K562 (cell line): ENCODE data around the gene COX15. TPM values are rescaled to one million over a fixed set of nuclear protein-coding genes. Genes with fewer than 3 reads are reported as not detected.

ENCODE experiments used
- ATAC-seq: fragments of 200-7000 bp; cut with Tn5 transposase; 3 replicates; pipeline ENCODE4 v1.9.1; 2020; ENCODE audit warnings: moderate library complexity
- BruUV-seq: library from RNA; stranded (reverse); fragments of 400-500 nt; replicated peaks from 2 replicates; lab custom pipeline; 2021; lab: Mats Ljungman, UMichigan
- CTCF ChIA-PET: fragments of 300-600 bp; formaldehyde crosslinking; extraction: SDS; loops from one replicate; lab custom pipeline; 2021; ENCODE audit warnings: low intra/inter-chr PET ratio; lab: Yijun Ruan, JAX
- POLR2A ChIA-PET: fragments of 300-600, 350-650 bp; sonication (Branson Sonifier 250); formaldehyde crosslinking; extraction: SDS; loops from one replicate; lab custom pipeline; 2021; ENCODE audit warnings: antibody characterized with exemption, inconsistent platforms; lab: Yijun Ruan, JAX
- DNase-seq, 4 experiments: peaks; one replicate each; pipeline versions ENCODE4 v3.0.0 to v3.0.0-alpha.2; 2011 to 2018; ENCODE audit warnings: low spot score in 3 of 4, mixed read lengths in 3 of 4; ENCODE audit errors: extremely low read depth in 1 of 4
- FAIRE-seq: peaks from 2 replicates; lab custom pipeline; 2011; peaks lifted over from hg19 to GRCh38; lab: Jason Lieb, UNC
- H2AFZ ChIP-seq: 2 replicates; pipeline ENCODE4 v1.6.0; 2011; ENCODE audit warnings: low read depth, low read length, control low read depth, inconsistent platforms
- H3K27ac ChIP-seq: fragments of 200-600 bp; 3 replicates; pipeline ENCODE4 v1.8.0; 2011; ENCODE audit warnings: low read depth, mild to moderate bottlenecking, control low read depth, inconsistent platforms, low read length, moderate library complexity, mixed read lengths; ENCODE audit errors: extremely low read depth
- H3K27me3 ChIP-seq, 2 experiments: fragments of 300-600 bp in 1 of 2; 2 replicates in 1 of 2; 3 replicates in 1 of 2; pipeline versions ENCODE4 v1.6.0 to v1.8.0; 2011; ENCODE audit warnings: inconsistent platforms in 2 of 2, low read length in 2 of 2, mild to moderate bottlenecking in 1 of 2, mixed read lengths in 1 of 2, moderate library complexity in 1 of 2; ENCODE audit not compliant: control insufficient read depth in 2 of 2, insufficient read depth in 2 of 2
- H3K36me3 ChIP-seq: fragments of 300-600 bp; 3 replicates; pipeline ENCODE4 v1.8.0; 2011; ENCODE audit warnings: mild to moderate bottlenecking, low read length, inconsistent platforms; ENCODE audit not compliant: control insufficient read depth, insufficient read depth
- H3K4me1 ChIP-seq, 2 experiments: fragments of 200-600 bp in 1 of 2; replicated peaks in 1 of 2; 2 replicates in 1 of 2; 3 replicates in 1 of 2; pipeline versions ENCODE4 v1.5.1 to v1.8.0; 2011; ENCODE audit warnings: inconsistent platforms in 2 of 2, low read length in 2 of 2, mild to moderate bottlenecking in 1 of 2, mixed read lengths in 1 of 2, moderate library complexity in 1 of 2; ENCODE audit not compliant: control insufficient read depth in 2 of 2, insufficient read depth in 2 of 2
- H3K4me2 ChIP-seq: 2 replicates; pipeline ENCODE4 v1.6.1; 2011; ENCODE audit warnings: low read length, control low read depth, inconsistent platforms, mixed read lengths; ENCODE audit not compliant: insufficient read depth
- H3K4me3 ChIP-seq: fragments of 200-600 bp; sonication (generic), shearing (Covaris generic); 2 replicates; pipeline ENCODE4 v1.5.1; 2016; ENCODE audit warnings: control low read depth, inconsistent platforms
- H3K79me2 ChIP-seq: fragments of 200-600 bp; 3 replicates; pipeline ENCODE4 v1.8.0; 2011; ENCODE audit warnings: low read length, inconsistent platforms; ENCODE audit not compliant: control insufficient read depth, insufficient read depth
- H3K9ac ChIP-seq, 2 experiments: 2 replicates each; pipeline versions ENCODE4 v1.6.0 to v1.6.1; 2011; ENCODE audit warnings: low read depth in 2 of 2, low read length in 2 of 2, control low read depth in 1 of 2, inconsistent platforms in 1 of 2, mild to moderate bottlenecking in 1 of 2, mixed read lengths in 1 of 2; ENCODE audit not compliant: insufficient read depth in 1 of 2
- H3K9me1 ChIP-seq: one replicate; pipeline ENCODE4 v1.6.0; 2011; ENCODE audit warnings: inconsistent platforms, mild to moderate bottlenecking, low read length, moderate library complexity; ENCODE audit not compliant: control insufficient read depth, insufficient read depth
- H3K9me3 ChIP-seq: replicated peaks from 2 replicates; pipeline ENCODE4 v1.5.1; 2011; ENCODE audit warnings: low read depth, low read length, inconsistent platforms; ENCODE audit not compliant: control insufficient read depth, insufficient read depth
- H4K20me1 ChIP-seq: replicated peaks from 2 replicates; pipeline ENCODE4 v1.6.1; 2011; ENCODE audit warnings: low read length, inconsistent platforms, mixed read lengths; ENCODE audit not compliant: control insufficient read depth, insufficient read depth
- CAMTA2 ChIP-seq: fragments of 250-450 bp; sonication (Bioruptor Pico); conservative IDR thresholded peaks from 2 replicates; pipeline ENCODE4 v1.5.1; 2022
- HDAC3 ChIP-seq: fragments of 450-650 bp; IDR thresholded peaks from 2 replicates; pipeline ENCODE4 v1.6.1; 2018; ENCODE audit warnings: borderline replicate concordance, mild to moderate bottlenecking, moderate library complexity; ENCODE audit not compliant: partially characterized antibody
- MEF2A ChIP-seq: IDR thresholded peaks from 2 replicates; pipeline ENCODE4 v1.6.1; 2011; ENCODE audit warnings: low read depth, mild to moderate bottlenecking, low read length, moderate library complexity; ENCODE audit not compliant: control insufficient read depth
- MLLT1 ChIP-seq, 2 experiments: fragments of 450-650 bp; IDR thresholded peaks; 2 replicates each; pipeline ENCODE4 v1.6.1; 2016
- SP2 ChIP-seq: IDR thresholded peaks from 2 replicates; pipeline ENCODE4 v1.6.1; 2011; ENCODE audit warnings: mild to moderate bottlenecking, low read depth, low read length, moderate library complexity; ENCODE audit not compliant: poor library complexity, severe bottlenecking; ENCODE audit errors: extremely low read depth
- SRF ChIP-seq, 2 experiments: fragments of 250-450, 450-650 bp in 1 of 2; sonication (Bioruptor Pico) in 1 of 2; sonication (generic) in 1 of 2; formaldehyde crosslinking; IDR thresholded peaks; 2 replicates each; pipeline versions ENCODE4 v1.5.0 to v1.5.1; 2020 to 2022; ENCODE audit warnings: mild to moderate bottlenecking in 1 of 2, missing genetic modification reagents in 1 of 2
- in situ Hi-C: fragments of 300-500 bp; cut with MboI; formaldehyde crosslinking; loops from 4 replicates; pipeline ENCODE4 v1.15.0; 2018; ENCODE audit warnings: inconsistent platforms, mixed read lengths
- intact Hi-C: fragments of 100-400 bp; cut with micrococcal nuclease; formaldehyde crosslinking; loops from 2 replicates; pipeline ENCODE4 v1.14.2; 2022
- polyA plus RNA-seq, 8 experiments: library from polyadenylated mRNA; depleted of rRNA in 4 of 8; stranded (reverse) in 5 of 8; unstranded in 3 of 8; fragments of >200 nt; fragmentation: Nextera tagmentation in 2 of 8; fragmentation: Illumina TruSeq in 1 of 8; extraction: Ambion mirVana in 2 of 8; extraction: Trizol in 1 of 8; gene quantifications; 2 replicates each; pipeline versions ENCODE4 v1.2.1 to v1.2.3, GENCODE V29; 2011 to 2014; ENCODE audit warnings: inconsistent platforms in 1 of 8, missing spikeins in 1 of 8
- total RNA-seq, 7 experiments: library from RNA; depleted of rRNA in 6 of 7; stranded (reverse); fragments of >200 nt in 6 of 7; fragmentation: Illumina TruSeq in 2 of 7; extraction: Trizol in 2 of 7; gene quantifications; 2 replicates each; pipeline versions ENCODE4 v1.2.1 to v1.2.3, GENCODE V29; 2011 to 2021; ENCODE audit warnings: low replicate concordance in 1 of 7

The COX15 gene
- total and polyA plus RNA-seq, 9 of the 15 experiments (the other 6 are each of a cell fraction or from before 2014, with no cell fraction given): 17.4 to 45.1 (median 23.7) TPM

GRCh38 chr10:99750641-99751040 is 18.7 kb upstream of the COX15 start:
- BruUV-seq: no TSS peak
- Histone ChIP-seq H4K20me1 (no peaks in the 10 kb centered on the region), H3K4me2 (no peak overlapping the region), H3K9me3 (no peaks in the 10 kb centered on the region), H3K27ac (no peak overlapping the region), H3K79me2 (no peaks in the 10 kb centered on the region), H3K36me3 (peaks cover 66% of the 10 kb centered on the region; the same call in 1 of the 3 replicates), H3K9ac (no peak overlapping the region), H3K27me3 (no peaks in the 10 kb centered on the region)
- POLR2A ChIA-PET: no interaction called here
- no peak for TF ChIP-seq HDAC3
- TF ChIP-seq MEF2A: no peak
- no peak for TF ChIP-seq MLLT1 (IDR thresholded peaks at IDR 0.05)
- TF ChIP-seq SRF (CRISPR knock-in tag; IDR thresholded peaks at IDR 0.05): no peak
- TF ChIP-seq SP2: no peak
- no peak for TF ChIP-seq CAMTA2
- TF ChIP-seq, all 486 proteins: peak for 0
- no peak for ATAC-seq
- Histone ChIP-seq H3K9me1 (no peaks in the 10 kb centered on the region), H3K4me1 (no peaks in the 10 kb centered on the region), H3K4me3 (no peak overlapping the region), H2AFZ (no peak overlapping the region)
- in situ Hi-C loops: no loop called here
- intact Hi-C loops: no loop called here
- FAIRE-seq: no peak
- CTCF ChIA-PET: no interaction called here
- no peak for DNase-seq
